Measurements from ENCODE around the gene ACOT12.

ACOT12 gene

GRCh38 chr5:81286059-81286617, 107.8 kb downstream of the ACOT12 start:
- Histone ChIP-seq H3K27me3 (ENCODE audit: control insufficient read depth in 1 of 2, insufficient read depth in 2 of 2, low read length in 2 of 2) (no peaks in the 10 kb centered on the region), H3K36me3 (ENCODE audit: insufficient read depth, low read length) (no peaks in the 10 kb centered on the region), H3K4me3 (ENCODE audit: low read depth in 1 of 2, low read length in 2 of 2) (no peak overlapping the region), H3K4me1 (ENCODE audit: insufficient read depth, low read length) (no peaks in the 10 kb centered on the region), H3K9me3 (ENCODE audit: low read length) (no peaks in the 10 kb centered on the region), H3K9ac (ENCODE audit: low read length) (no peak overlapping the region), H3K27ac (ENCODE audit: low read depth, low read length) (no peak overlapping the region)

- H3K36me3 ChIP-seq (ENCODE audit: insufficient read depth, low read length): no peaks in the 10 kb centered on the region
- H3K9me3 ChIP-seq (ENCODE audit: low read length): no peaks in the 10 kb centered on the region
- no peak overlapping the region for H3K4me3 ChIP-seq (ENCODE audit: low read depth in 1 of 2, low read length in 2 of 2)
- no peak overlapping the region for H3K27ac ChIP-seq (ENCODE audit: low read depth, low read length)
- no peak overlapping the region for H3K9ac ChIP-seq (ENCODE audit: low read length)
- H3K27me3 ChIP-seq (ENCODE audit: control insufficient read depth in 1 of 2, insufficient read depth in 2 of 2, low read length in 2 of 2): no peaks in the 10 kb centered on the region
- H3K4me1 ChIP-seq (ENCODE audit: insufficient read depth, low read length): no peaks in the 10 kb centered on the region
Observed at GRCh38 chr5:81283976-81284375, 110.0 kb downstream of the ACOT12 start.
